GM19455 (cell line): ENCODE measurements around the gene GPR132.

ENCODE experiments used
- ATAC-seq: cut with Tn5 transposase; IDR thresholded peaks from one replicate; pipeline ENCODE4 v1.9.1; 2021; ENCODE audit not compliant: unreplicated experiment

The GPR132 gene

GRCh38 chr14:105005929-105006830, 59.0 kb downstream of the GPR132 start:
- ATAC-seq = no peak

DNA sequence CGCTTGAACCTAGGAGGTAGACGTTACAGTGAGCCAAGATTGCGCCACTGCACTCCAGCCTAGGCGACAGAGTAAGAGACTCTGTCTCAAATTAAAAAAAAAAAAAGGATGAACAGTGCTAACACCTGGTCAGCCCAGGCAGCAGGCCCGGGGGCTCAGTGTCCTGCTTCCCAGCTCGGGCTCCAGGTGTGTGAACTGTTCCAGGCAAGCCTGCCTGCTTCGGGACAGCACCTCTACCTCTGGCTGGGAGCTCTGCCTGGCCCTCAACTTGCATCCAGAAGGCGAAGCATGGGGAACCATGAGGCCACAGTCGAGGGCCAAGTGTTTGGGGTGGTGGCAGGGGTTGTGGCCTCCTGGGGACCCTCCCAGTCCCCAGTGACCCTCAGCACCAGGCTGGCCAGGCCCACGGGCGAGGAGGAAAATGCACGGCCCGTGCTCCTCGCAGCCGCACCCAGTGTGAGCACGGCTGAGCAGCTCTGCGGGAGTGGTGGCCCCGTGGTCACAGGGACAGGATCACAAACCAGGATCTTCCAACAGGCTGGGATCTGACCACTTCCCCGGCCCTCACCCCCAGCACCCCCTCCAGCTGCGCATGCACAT, 59.8 kb downstream of the GPR132 start:
- ATAC-seq = no peak
